Mesenchymal stem cell (in vitro differentiated cells and primary cell): Measurements from ENCODE around the gene SRD5A3.
A peak's percentile ranks its signal among the peaks of the same experiment; 100 is the strongest.

Source experiments
- DNase-seq: peaks from one replicate; pipeline ENCODE4 v3.0.0-alpha.2; 2013
- H2AFZ ChIP-seq: one replicate; pipeline ENCODE4 v1.6.1; 2013; ENCODE audit warnings: low read depth, mild to moderate bottlenecking, control low read depth, inconsistent platforms, low read length, moderate library complexity
- H2AK5ac ChIP-seq: 2 replicates; pipeline ENCODE4 v1.6.1; 2013; ENCODE audit warnings: low read length, moderate library complexity, mild to moderate bottlenecking, inconsistent platforms; ENCODE audit not compliant: severe bottlenecking
- H2BK120ac ChIP-seq: one replicate; pipeline ENCODE4 v1.6.1; 2013; ENCODE audit warnings: low read depth, mild to moderate bottlenecking, inconsistent platforms, low read length, moderate library complexity
- H2BK12ac ChIP-seq, 2 experiments: one replicate each; pipeline ENCODE4 v1.6.1; 2013; ENCODE audit warnings: inconsistent platforms in 2 of 2, low read length in 2 of 2, mild to moderate bottlenecking in 2 of 2, moderate library complexity in 2 of 2, control low read depth in 1 of 2
- H2BK15ac ChIP-seq: one replicate; pipeline ENCODE4 v1.6.1; 2013; ENCODE audit warnings: mild to moderate bottlenecking, low read depth, inconsistent platforms; ENCODE audit not compliant: poor library complexity, severe bottlenecking
- H2BK5ac ChIP-seq: 2 replicates; pipeline ENCODE4 v1.6.1; 2013; ENCODE audit warnings: low read depth, mild to moderate bottlenecking, low read length, control low read depth, inconsistent platforms; ENCODE audit not compliant: poor library complexity, severe bottlenecking
- H3K14ac ChIP-seq, 2 experiments: one replicate each; pipeline ENCODE4 v1.6.1; 2013; ENCODE audit warnings: inconsistent platforms in 2 of 2, low read length in 2 of 2, control low read depth in 1 of 2, mild to moderate bottlenecking in 1 of 2, moderate library complexity in 1 of 2
- H3K18ac ChIP-seq, 2 experiments: one replicate each; pipeline ENCODE4 v1.6.1; 2013; ENCODE audit warnings: inconsistent platforms in 2 of 2, low read length in 2 of 2, control low read depth in 1 of 2, low read depth in 1 of 2, mild to moderate bottlenecking in 1 of 2
- H3K23ac ChIP-seq, 2 experiments: one replicate each; pipeline ENCODE4 v1.6.1; 2013; ENCODE audit warnings: inconsistent platforms in 2 of 2, low read length in 2 of 2, mild to moderate bottlenecking in 2 of 2, moderate library complexity in 2 of 2, control low read depth in 1 of 2
- H3K27ac ChIP-seq: 2 replicates; pipeline ENCODE4 v1.5.1; 2013; ENCODE audit warnings: mild to moderate bottlenecking, moderate library complexity, low read length, control low read depth, inconsistent platforms; ENCODE audit not compliant: poor library complexity, severe bottlenecking
- H3K27me3 ChIP-seq, 2 experiments: 2 replicates each; pipeline versions ENCODE4 v1.6.1 to v1.7.0; 2013; ENCODE audit warnings: low read length in 2 of 2, mild to moderate bottlenecking in 2 of 2, moderate library complexity in 2 of 2, control low read depth in 1 of 2, inconsistent platforms in 1 of 2; ENCODE audit not compliant: control insufficient read depth in 1 of 2, insufficient read depth in 1 of 2
- H3K36me3 ChIP-seq, 2 experiments: 2 replicates each; pipeline versions ENCODE4 v1.6.1 to v1.7.0; 2013; ENCODE audit warnings: low read length in 2 of 2, control low read depth in 1 of 2, inconsistent platforms in 1 of 2, low read depth in 1 of 2, mild to moderate bottlenecking in 1 of 2; ENCODE audit not compliant: insufficient read depth in 2 of 2, control insufficient read depth in 1 of 2
- H3K4ac ChIP-seq, 2 experiments: one replicate each; pipeline ENCODE4 v1.6.1; 2013; ENCODE audit warnings: inconsistent platforms in 2 of 2, low read length in 2 of 2, mild to moderate bottlenecking in 2 of 2, moderate library complexity in 2 of 2, control low read depth in 1 of 2, low read depth in 1 of 2
- H3K4me1 ChIP-seq: 2 replicates; pipeline ENCODE4 v1.6.1; 2013; ENCODE audit warnings: low read depth, low read length, control low read depth; ENCODE audit not compliant: control insufficient read depth, insufficient read depth
- H3K4me2 ChIP-seq: 2 replicates; pipeline ENCODE4 v1.6.1; 2013; ENCODE audit warnings: low read length, mild to moderate bottlenecking, inconsistent platforms; ENCODE audit not compliant: poor library complexity, severe bottlenecking
- H3K4me3 ChIP-seq, 2 experiments: 2 replicates each; pipeline versions ENCODE4 v1.5.1 to v1.7.0; 2013; ENCODE audit warnings: low read length in 2 of 2, mild to moderate bottlenecking in 2 of 2, control low read depth in 1 of 2, low read depth in 1 of 2; ENCODE audit not compliant: insufficient read depth in 1 of 2
- H3K79me1 ChIP-seq: replicated peaks from 2 replicates; pipeline ENCODE4 v1.6.1; 2013; ENCODE audit warnings: mild to moderate bottlenecking, control low read depth, low read length, inconsistent platforms; ENCODE audit not compliant: poor library complexity, severe bottlenecking
- H3K9ac ChIP-seq: 2 replicates; pipeline ENCODE4 v1.7.0; 2013; ENCODE audit warnings: mild to moderate bottlenecking, low read length, moderate library complexity
- H3K9me3 ChIP-seq: 2 replicates; pipeline ENCODE4 v1.7.0; 2013; ENCODE audit warnings: mild to moderate bottlenecking, low read length; ENCODE audit not compliant: control insufficient read depth
- H4K8ac ChIP-seq: one replicate; pipeline ENCODE4 v1.6.1; 2013; ENCODE audit warnings: inconsistent platforms, mild to moderate bottlenecking, low read length, moderate library complexity
- H4K91ac ChIP-seq: one replicate; pipeline ENCODE4 v1.6.1; 2013; ENCODE audit warnings: mild to moderate bottlenecking, low read length, inconsistent platforms
- WGBS: methylation state at CpG from one replicate; pipeline ENCODE4 v1.1.7; 2013; ENCODE audit warnings: mixed read lengths; 5-methylcytosine and 5-hydroxymethylcytosine counted together

Gene SRD5A3

DNA sequence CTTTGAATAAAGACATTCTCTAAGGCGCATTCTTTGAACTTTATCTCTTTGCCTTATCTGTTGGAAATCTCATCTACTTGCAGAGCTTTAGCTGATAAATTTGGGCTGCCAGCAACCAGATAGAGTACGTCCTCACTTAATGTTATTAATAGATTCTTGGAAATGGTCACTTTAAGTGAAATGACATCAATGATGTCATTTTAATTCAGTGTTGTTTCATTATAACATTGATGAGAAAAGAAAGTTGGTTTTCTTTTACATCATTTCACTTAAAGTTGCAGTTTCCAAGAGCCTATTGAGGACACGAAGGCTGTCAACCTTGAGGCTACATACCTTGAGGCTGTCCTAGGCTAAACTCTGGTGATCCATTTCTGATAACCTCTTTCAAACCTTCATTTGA lies 59.0 kb downstream of the SRD5A3 start:
- Histone ChIP-seq H2AK5ac (no peak overlapping the region), H4K91ac (no peak overlapping the region), H3K79me1 (no peaks in the 10 kb centered on the region), H2BK120ac (no peak overlapping the region), H3K4me2 (no peak overlapping the region), H3K9ac (no peak overlapping the region), H3K4me3 (no peak overlapping the region), H4K8ac (no peak overlapping the region), H2BK15ac (no peak overlapping the region), H3K4me1 (peaks cover 2% of the 10 kb centered on the region), H3K23ac (no peak overlapping the region), H2BK12ac (no peak overlapping the region), H3K14ac (no peak overlapping the region), H3K36me3 (peaks cover 12 to 62% of the 10 kb centered on the region in 2 experiments), H2BK5ac (no peak overlapping the region), H3K27me3 (no peaks in the 10 kb centered on the region), H3K9me3 (no peaks in the 10 kb centered on the region), H3K27ac (no peak overlapping the region), H3K18ac (no peak overlapping the region), H3K4ac (no peak overlapping the region), H2AFZ (no peak overlapping the region)
- DNase-seq = no peak
- WGBS = 98% methylated on average over 2 of the region's 3 CpGs

GRCh38 chr4:55406545-55406944 lies 60.5 kb downstream of the SRD5A3 start:
- Histone ChIP-seq H3K18ac (no peak overlapping the region), H3K9ac (no peak overlapping the region), H3K27ac (no peak overlapping the region), H3K4me2 (no peak overlapping the region), H3K14ac (no peak overlapping the region), H2AFZ (no peak overlapping the region), H4K91ac (no peak overlapping the region), H2BK120ac (no peak overlapping the region), H4K8ac (no peak overlapping the region), H3K9me3 (no peaks in the 10 kb centered on the region), H3K23ac (no peak overlapping the region), H2AK5ac (no peak overlapping the region), H3K36me3 (peaks cover 12 to 63% of the 10 kb centered on the region in 2 experiments), H3K79me1 (no peaks in the 10 kb centered on the region), H3K4ac (no peak overlapping the region), H3K4me3 (no peak overlapping the region), H2BK12ac (no peak overlapping the region), H2BK15ac (no peak overlapping the region), H3K4me1 (peaks cover 2% of the 10 kb centered on the region), H3K27me3 (no peaks in the 10 kb centered on the region), H2BK5ac (no peak overlapping the region)
- DNase-seq = no peak
- WGBS = 100% methylated on average over 1 of the region's 2 CpGs

DNA sequence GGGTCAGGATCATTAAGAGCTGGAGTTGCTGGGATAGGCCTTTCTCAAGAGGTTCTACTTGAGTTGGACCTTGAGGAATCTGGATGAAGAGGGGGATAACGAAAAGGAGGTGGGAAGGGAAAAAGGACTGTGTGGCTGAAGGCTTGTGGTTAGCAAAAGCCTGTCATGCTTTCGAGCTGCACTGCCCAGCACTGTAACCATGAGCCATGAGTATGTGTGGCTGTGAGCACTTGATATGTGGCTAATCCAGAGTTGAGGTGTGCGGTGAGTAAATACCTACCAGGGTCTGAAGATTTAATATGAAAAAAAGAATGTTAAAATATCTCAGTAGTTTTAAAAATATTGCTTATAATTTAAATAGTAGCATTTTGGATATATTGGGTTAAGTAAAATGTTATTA lies 61.1 kb downstream of the SRD5A3 start:
- H3K4me1 ChIP-seq = peaks cover 2% of the 10 kb centered on the region
- no peak overlapping the region for H3K27ac ChIP-seq
- H3K4me2 ChIP-seq = no peak overlapping the region
- no peaks in the 10 kb centered on the region for H3K9me3 ChIP-seq
- no peaks in the 10 kb centered on the region for H3K27me3 ChIP-seq
- no peak overlapping the region for H3K18ac ChIP-seq
- 98% methylated on average over 2 of the region's 3 CpGs for WGBS
- H2AFZ ChIP-seq = no peak overlapping the region
- H3K14ac ChIP-seq = no peak overlapping the region
- H2BK12ac ChIP-seq = no peak overlapping the region
- no peak overlapping the region for H3K4ac ChIP-seq
- no peak overlapping the region for H2BK5ac ChIP-seq
- H2BK120ac ChIP-seq = no peak overlapping the region
- H3K23ac ChIP-seq = peak overlapping the region in 1 of 2 experiments; percentile 46
- no peaks in the 10 kb centered on the region for H3K79me1 ChIP-seq
- no peak overlapping the region for H4K8ac ChIP-seq
- no peak for DNase-seq
- no peak overlapping the region for H4K91ac ChIP-seq
- H2AK5ac ChIP-seq = no peak overlapping the region
- no peak overlapping the region for H3K4me3 ChIP-seq
- H3K9ac ChIP-seq = peak overlapping the region; percentile 20
- H3K36me3 ChIP-seq = peaks cover 12 to 66% of the 10 kb centered on the region in 2 experiments
- no peak overlapping the region for H2BK15ac ChIP-seq

- H3K36me3 ChIP-seq = peaks cover 12 to 69% of the 10 kb centered on the region in 2 experiments
- peaks cover 2% of the 10 kb centered on the region for H3K4me1 ChIP-seq
- no peak overlapping the region for H2BK5ac ChIP-seq
- H3K4ac ChIP-seq = no peak overlapping the region
- no peaks in the 10 kb centered on the region for H3K9me3 ChIP-seq
- DNase-seq = no peak
- no peak overlapping the region for H3K14ac ChIP-seq
- no peak overlapping the region for H3K4me2 ChIP-seq
- H4K8ac ChIP-seq = no peak overlapping the region
- H3K27ac ChIP-seq = no peak overlapping the region
- H2BK15ac ChIP-seq = no peak overlapping the region
- H2BK12ac ChIP-seq = no peak overlapping the region
- H3K9ac ChIP-seq = no peak overlapping the region
- H2AFZ ChIP-seq = no peak overlapping the region
- no peak overlapping the region for H2BK120ac ChIP-seq
- H3K79me1 ChIP-seq = no peaks in the 10 kb centered on the region
- 77% methylated on average over 3 of the region's 3 CpGs for WGBS
- H3K4me3 ChIP-seq = no peak overlapping the region
- no peak overlapping the region for H4K91ac ChIP-seq
- H3K27me3 ChIP-seq = no peaks in the 10 kb centered on the region
- no peak overlapping the region for H3K23ac ChIP-seq
- H3K18ac ChIP-seq = no peak overlapping the region
- no peak overlapping the region for H2AK5ac ChIP-seq
These were observed 61.7 kb downstream of the SRD5A3 start for GRCh38 chr4:55407764-55408163.
